ENCODE measurements around the gene APOO. TPM values are rescaled to one million over a fixed set of nuclear protein-coding genes. Genes with fewer than 3 reads are reported as not detected.

The APOO gene
- total RNA-seq, 1 experiment from 2014 or later = 95.3 TPM

DNA sequence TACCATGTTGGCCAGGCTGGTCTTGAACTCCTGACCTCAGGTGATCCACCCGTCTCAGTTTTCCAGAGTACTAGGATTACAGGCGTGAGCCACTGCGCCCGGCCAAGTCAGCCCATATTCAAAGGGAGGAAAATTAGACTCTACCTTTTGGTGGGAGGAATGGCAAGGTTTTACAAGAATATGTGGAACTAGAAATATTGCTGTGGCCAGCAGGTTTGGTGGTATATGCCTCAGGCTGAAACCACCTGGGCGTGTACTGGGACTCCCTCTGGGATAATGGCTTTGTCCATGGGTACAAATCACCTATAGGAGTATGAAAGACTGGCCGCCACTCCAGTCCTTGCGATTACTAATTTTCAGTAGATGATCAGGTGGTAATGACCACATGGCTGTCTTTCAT, 92.4 kb downstream of the APOO start:
- Histone ChIP-seq H3T11ph (ENCODE audit: low read length) (no peak overlapping the region), H2BK5ac (ENCODE audit: insufficient read length, low read length) (no peak overlapping the region), H4K8ac (replicated peaks; ENCODE audit: insufficient read length, low read depth, low read length) (no peak overlapping the region), H3K23me2 (ENCODE audit: insufficient read length, low read depth, low read length, poor library complexity, severe bottlenecking) (no peaks in the 10 kb centered on the region), H2AK5ac (ENCODE audit: insufficient read length, low read length) (no peak overlapping the region), H4K91ac (ENCODE audit: insufficient read length, low read depth, low read length) (no peak overlapping the region), H3K79me2 (ENCODE audit: insufficient read depth, low read length) (no peaks in the 10 kb centered on the region), H3K79me1 (ENCODE audit: insufficient read depth, low read depth, low read length, poor library complexity, severe bottlenecking) (no peaks in the 10 kb centered on the region), H3K56ac (ENCODE audit: insufficient read length, low read depth, low read length) (no peak overlapping the region), H3K23ac (ENCODE audit: insufficient read length, low read depth, low read length) (no peak overlapping the region), H3K9me3 (ENCODE audit: control insufficient read depth, low read depth, low read length) (no peaks in the 10 kb centered on the region), H3K4me2 (ENCODE audit: insufficient read depth, insufficient read length, low read length) (no peak overlapping the region), H4K5ac (ENCODE audit: insufficient read length, low read depth, low read length) (no peak overlapping the region), H3K14ac (ENCODE audit: insufficient read depth, low read length) (no peak overlapping the region), H3K18ac (ENCODE audit: insufficient read length, low read depth, low read length) (no peak overlapping the region), H4K20me1 (ENCODE audit: control insufficient read depth, insufficient read depth, insufficient read length) (no peaks in the 10 kb centered on the region), H2BK20ac (ENCODE audit: low read depth, low read length, poor library complexity, severe bottlenecking) (no peak overlapping the region), H2AFZ (ENCODE audit: low read length) (no peak overlapping the region), H3K9ac (ENCODE audit: extremely low read depth, insufficient read length, low read length) (no peak overlapping the region), H3K4ac (ENCODE audit: low read depth, low read length) (no peak overlapping the region), H3K27ac (ENCODE audit: insufficient read length, low read depth, low read length) (no peak overlapping the region), H3K27me3 (ENCODE audit: insufficient read depth, low read length) (no peaks in the 10 kb centered on the region), H2BK120ac (ENCODE audit: low read depth, low read length, poor library complexity, severe bottlenecking) (no peak overlapping the region), H2BK15ac (ENCODE audit: low read depth, low read length) (no peak overlapping the region), H3K4me1 (ENCODE audit: insufficient read depth, low read length) (no peaks in the 10 kb centered on the region), H2BK12ac (ENCODE audit: insufficient read length, low read depth, low read length) (no peak overlapping the region)
- H3K27ac Mint-ChIP-seq = no peak overlapping the region
- WGBS (ENCODE audit: extremely low coverage, insufficient read length, low lambda C conversion rate) = no CpG with 5 or more reads among the region's 7 CpGs
- TF ChIP-seq, protein P1, sequence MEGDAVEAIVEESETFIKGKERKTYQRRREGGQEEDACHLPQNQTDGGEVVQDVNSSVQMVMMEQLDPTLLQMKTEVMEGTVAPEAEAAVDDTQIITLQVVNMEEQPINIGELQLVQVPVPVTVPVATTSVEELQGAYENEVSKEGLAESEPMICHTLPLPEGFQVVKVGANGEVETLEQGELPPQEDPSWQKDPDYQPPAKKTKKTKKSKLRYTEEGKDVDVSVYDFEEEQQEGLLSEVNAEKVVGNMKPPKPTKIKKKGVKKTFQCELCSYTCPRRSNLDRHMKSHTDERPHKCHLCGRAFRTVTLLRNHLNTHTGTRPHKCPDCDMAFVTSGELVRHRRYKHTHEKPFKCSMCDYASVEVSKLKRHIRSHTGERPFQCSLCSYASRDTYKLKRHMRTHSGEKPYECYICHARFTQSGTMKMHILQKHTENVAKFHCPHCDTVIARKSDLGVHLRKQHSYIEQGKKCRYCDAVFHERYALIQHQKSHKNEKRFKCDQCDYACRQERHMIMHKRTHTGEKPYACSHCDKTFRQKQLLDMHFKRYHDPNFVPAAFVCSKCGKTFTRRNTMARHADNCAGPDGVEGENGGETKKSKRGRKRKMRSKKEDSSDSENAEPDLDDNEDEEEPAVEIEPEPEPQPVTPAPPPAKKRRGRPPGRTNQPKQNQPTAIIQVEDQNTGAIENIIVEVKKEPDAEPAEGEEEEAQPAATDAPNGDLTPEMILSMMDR (conservative IDR thresholded peaks at IDR 0.05) = no peak
- H3K27me3 Mint-ChIP-seq (ENCODE audit: low read depth) = no peaks in the 10 kb centered on the region
- H3K4me1 Mint-ChIP-seq = peaks cover 4 to 13% of the 10 kb centered on the region in 2 experiments; a peak in 3 of 4 replicates
- H3K4me3 Mint-ChIP-seq = no peak overlapping the region
- H3K9me3 Mint-ChIP-seq = no peaks in the 10 kb centered on the region; a peak in 1 of 5 replicates
- H3K36me3 Mint-ChIP-seq (ENCODE audit: insufficient read depth in 1 of 3, low read depth in 3 of 3) = 0 out of 7 replicates have a peak, but pooled peaks cover 0 to 1% (median 0%) of the 10 kb centered on the region in 3 experiments
- no peak for DNase-seq

Measured in H9 (cell line).